ENCODE data around the gene BTG2.

The BTG2 gene

DNA sequence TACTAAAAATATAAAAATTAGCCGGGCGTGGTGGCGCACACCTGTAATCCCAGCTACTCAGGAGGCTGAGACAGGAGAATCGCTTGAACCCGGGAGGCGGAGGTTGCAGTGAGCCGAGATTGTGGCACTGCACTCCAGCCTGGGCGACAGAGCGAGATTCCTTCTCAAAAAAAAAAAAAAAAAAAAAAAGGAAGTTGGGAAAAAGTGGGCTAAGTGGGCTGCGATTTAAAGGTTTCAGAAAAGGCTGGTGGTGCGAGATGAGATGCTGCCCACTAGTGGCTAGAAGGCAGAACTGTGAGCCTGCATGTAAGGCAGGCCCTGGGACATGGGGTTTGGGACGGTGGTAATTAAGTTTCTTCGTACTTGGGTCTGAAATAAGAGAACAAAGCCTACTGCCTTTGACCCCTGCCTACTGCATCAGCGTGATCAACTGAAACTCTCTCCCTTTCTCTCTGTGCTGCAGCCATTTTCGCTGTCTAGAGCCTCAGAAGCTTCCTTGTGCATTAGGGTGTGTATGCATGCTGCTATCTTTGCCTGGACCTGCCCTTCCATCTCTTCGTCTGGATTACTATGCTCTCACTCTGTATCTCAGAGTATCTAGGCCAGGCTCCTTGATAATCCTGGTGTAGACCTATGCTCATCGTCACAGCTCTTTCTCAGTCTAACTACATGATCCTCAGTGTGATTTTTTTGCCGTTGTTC is 33.2 kb downstream of the BTG2 start:
- peak in 1 of 2 donors; percentile 22 for DNase-seq (ENCODE audit: low read depth in 1 of 2, low spot score in 1 of 2)

DNA sequence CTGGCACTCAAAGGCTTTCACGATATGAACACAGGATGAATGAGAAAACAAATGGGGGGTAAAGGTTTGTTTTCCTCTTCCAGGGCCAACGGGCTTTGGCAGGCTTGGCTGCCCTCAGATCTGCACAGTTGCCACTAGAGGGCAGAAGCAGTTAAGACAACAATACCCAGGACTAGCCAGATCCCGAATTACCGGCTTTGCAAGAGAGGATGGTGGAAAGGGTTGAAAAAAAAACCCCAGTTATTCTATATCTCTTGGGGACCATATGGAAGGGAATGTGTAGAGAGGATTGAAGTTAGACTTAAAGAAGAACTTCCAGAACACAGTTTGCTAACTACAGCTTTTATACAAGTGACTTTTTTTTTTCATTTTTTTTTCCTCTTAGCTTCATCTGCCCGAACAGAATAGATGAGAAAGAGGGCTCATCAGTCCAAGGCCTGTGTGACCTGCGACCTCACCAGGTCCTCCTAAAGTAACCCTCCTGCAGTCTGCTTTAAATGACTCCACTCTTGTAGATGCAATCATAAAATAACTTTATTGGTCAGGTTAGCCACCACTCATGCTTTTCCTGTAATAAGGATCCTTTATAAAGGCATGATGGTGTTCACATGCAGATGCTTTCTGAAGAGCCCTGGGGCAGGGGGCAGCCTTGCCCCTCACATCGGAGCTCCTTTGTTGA is 34.9 kb downstream of the BTG2 start:
- peak in 1 of 2 donors; percentile 24 for DNase-seq (ENCODE audit: low read depth in 1 of 2, low spot score in 1 of 2)

DNA sequence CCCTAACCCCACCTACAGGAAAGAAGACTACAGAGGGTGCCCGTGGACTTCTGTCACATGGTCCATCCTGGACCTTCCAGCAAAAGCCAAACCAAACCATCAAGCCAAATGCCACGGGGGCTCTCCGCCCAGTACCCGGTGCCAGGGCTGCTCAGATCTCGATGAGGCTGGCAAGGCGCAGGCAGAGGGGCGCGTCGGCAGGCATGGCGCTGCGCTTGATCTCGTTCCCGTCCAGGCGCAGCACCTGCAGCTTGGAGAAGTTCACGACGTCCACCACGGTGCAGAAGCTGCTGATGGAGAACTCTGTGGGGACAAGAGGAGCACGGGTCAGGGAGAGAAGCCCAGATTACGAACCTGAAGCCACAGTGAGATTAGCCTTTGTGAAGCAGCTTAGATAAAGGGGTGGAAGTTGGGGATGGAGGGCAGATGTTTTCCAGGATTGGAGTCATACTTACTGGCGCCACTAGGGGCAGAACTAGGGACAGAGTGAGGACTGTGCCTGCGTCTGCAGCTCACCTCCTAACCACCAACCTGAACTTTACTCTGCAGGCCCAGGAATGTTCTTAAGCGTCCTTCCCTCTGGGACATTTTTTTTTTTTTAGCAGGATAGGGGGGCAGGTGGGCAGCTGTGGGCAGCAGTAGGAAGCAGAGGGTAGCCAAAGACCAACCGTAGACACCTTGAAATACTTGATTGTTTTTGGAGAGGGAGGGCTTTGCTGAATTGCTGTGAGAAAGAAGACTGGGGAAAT is 37.0 kb downstream of the BTG2 start:
- no peak for DNase-seq (ENCODE audit: low read depth in 1 of 2, low spot score in 1 of 2)

DNA sequence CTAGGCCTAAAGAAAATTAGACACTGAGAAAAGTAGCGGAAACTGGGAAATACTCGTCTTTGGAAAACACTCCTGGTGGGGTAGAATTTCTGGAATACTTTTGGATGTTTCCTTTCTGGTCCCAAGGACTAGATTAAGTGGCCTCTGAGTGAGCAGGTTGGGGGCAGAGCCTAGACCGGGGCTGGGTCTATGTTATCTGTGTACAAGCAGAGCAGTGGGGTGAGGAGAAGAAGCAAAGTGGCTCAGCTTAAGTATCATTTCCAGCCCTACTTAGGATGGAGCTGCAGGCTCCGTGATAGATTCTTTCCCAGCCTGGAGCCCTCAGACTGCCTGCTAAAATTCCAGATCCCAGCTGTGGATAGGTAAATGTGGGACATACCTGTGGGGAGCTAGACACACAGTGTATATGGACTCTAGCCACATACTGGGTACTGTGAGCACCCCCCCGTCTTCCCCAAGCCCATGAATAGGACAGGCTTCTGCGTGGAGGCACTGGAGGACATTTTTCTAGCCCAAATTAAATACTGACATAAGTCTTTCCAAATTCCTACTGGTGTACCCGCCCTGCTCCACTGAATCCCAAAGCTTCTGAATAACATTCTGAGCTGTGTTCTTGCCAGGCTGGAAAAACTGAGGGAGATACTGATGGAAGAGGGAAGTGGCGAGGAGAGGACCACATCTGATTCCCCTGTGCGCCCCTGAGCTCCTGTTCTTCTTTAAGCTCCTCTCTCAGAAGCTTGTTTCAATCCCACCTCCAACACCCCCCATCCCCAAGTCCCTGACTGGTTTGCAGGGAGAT is 38.8 kb downstream of the BTG2 start:
- DNase-seq (ENCODE audit: low read depth in 1 of 2, low spot score in 1 of 2) = no peak

DNA sequence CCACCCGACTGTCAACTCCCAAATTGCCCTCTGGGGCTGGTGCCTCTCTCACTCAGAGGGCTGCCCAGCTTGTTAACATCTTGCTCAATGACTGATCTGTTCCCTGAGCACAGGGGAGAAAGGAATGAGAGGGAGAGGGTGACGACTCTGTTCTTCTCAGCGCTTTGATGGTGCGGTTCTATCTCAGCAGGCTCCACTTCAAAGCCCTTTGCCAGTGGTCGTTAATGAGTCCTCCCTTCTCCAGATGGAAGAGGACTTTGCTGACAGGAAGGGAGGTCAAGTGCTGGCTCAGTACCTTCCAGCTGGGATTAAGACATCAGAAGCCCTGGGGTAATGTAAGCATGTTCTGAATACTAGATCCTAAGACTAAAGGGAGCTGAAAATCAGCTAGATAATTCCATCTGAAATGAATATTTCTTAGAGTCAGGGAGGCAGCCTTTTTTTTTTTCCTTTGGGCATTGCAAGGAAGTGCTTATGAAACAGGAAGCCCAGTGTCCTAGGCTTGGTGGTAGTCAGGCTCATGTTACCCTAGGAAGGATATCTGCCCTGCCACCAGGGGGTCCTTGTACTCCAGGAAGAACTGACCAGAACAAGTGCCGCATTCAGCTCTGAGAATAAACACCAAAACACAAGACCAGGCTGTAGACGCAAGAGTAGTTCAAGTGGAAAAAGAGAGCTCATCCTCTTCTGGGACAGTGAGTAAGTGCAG is 40.9 kb downstream of the BTG2 start:
- no peak for DNase-seq (ENCODE audit: low read depth in 1 of 2, low spot score in 1 of 2)

DNA sequence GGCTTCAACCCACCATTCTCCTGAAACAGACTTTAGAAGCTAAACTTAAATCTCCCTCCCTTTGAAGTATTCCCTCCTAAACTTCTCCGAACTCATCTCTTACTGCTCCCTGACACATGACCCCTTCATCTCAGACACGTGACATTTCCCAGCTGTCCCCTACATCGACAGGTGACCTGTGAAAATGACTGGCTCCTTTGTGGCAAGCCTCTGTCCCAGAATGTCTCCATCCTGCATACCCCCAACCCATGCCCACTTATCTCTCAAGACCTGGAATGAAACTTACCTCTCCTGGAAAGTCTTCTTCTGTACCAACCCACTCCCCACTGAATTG is 41.4 kb downstream of the BTG2 start:
- no peak for DNase-seq (ENCODE audit: low read depth in 1 of 2, low spot score in 1 of 2)

DNA sequence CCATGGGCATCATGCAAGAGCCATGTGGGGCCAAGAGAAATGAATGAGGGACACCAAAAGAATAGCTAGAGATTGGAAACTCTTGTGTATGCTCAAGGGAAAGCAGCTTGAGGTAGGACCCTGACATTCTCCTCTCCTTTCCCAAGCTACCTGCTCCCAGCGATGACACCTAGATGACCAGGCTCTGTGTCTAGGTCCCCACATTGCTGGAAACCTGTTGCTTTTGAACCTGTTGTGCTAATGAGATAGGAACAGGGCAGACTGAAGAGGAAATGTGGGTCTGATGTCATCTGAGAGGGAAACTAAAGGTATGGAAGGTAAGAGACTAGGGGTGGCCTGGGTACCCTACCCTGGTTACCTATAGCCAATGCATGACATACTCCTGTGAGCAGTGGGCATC is 43.8 kb downstream of the BTG2 start:
- DNase-seq (ENCODE audit: low read depth in 1 of 2, low spot score in 1 of 2) = no peak

DNA sequence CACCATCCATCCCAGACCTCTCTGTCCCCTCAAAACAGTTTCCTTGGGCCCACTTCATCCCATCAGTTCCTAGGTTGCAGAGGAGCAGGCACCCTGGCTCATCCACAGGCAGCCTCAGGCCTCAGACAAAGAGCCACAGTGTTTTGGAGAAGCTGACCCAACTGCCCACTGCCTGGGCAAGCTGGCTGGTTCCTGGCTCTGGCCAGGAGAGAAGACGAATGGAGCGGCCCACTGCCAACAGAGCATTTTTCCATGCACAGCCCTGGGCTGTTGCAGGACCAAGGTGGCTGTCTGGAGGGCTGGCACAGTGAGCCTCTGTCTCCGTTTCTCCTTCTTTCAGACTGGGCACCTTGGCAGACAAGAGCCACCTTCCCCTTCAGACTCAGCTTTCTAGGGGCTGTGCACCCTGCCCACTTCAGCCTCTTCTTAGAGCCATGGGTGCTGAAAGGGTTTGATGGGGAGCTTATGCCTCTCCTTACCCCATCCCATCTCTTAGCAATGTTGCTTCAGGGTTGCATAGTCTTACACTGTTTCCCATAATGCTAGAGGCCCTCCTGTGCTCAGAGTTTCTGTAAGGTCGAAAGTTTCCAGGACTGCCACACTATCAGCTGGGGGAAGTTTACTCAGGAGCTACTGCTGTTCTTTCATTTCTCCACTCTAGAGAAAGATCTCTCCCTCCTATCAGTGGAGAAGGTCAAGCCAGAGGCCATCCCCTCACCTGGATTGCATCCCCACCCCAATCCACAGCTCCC is 44.6 kb downstream of the BTG2 start:
- DNase-seq (ENCODE audit: low read depth in 1 of 2, low spot score in 1 of 2) = no peak

DNA sequence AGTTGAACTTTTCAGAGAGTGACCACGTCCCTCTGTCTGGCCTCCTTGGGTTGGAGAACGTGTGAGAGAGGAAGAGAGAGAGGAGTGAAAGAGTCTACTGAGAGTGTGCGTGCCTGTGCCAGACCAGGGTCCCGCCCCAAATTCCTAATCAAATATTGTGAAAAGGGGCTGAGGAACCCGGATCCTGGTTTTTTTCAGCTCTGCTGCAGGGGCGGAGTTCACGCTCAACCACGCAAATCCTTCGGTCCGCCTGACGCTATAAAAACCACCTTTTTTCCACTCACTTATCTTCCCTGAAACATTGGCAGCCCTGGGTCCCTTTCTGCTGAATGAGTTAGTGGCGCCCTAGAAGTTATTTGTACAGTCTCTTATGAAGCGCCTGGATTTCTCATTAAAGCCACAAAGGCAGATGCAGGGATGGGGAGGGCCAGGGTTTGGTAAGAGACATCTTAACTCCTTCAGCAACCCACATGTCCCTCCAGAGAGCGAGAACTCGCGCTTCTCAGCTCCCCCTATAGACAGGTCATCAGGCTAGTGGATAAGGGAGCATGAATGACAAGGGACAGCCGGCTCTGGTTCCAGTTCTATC is 45.8 kb downstream of the BTG2 start, which contains the start of gene FMOD:
FMOD (minus strand) TSS at position 86 of the 589 bp plus-strand sequence. CDS start 2,852 bp downstream, outside the sequence.
- no peak for DNase-seq (ENCODE audit: low read depth in 1 of 2, low spot score in 1 of 2)

DNA sequence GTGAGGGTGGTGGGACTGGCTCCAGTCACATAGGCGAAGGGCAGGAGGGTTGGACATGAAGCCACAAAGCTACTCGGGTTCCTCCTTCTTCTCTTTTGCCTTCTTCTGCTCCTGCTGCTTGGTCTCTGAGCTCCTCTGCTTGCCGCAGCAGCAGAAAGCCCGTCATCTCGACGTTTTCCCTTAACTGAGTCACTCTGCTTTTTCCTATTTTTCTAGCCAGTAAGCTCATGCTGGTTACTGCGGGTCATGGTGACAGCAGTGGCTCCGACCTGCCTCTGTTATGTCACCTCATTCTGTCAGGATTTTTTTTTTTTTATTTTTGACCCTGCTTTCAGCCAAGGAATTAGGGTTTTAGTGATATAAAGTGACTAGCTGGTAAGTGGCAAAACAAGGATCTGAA is 48.2 kb downstream of the BTG2 start:
- no peak for DNase-seq (ENCODE audit: low read depth in 1 of 2, low spot score in 1 of 2)

DNA sequence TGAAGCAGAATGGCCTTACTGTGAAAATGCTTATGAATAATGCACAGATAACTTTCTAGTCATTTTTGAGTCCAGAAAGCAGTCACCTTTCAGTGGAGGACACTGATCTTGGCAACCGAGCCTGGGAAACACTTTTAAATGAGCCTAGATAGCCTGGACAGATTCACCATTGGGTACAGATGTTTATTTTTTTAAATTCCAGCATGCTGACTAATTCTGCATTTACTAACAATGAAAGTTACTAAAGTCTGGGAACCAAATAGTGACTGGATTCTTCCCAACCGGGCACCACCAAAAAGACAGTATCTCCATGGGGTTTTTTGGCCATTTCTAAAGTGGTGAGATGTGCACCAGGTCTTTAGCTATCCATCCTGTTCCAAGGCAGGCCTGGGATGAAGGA is 48.9 kb downstream of the BTG2 start:
- no peak for DNase-seq (ENCODE audit: low read depth in 1 of 2, low spot score in 1 of 2)

DNA sequence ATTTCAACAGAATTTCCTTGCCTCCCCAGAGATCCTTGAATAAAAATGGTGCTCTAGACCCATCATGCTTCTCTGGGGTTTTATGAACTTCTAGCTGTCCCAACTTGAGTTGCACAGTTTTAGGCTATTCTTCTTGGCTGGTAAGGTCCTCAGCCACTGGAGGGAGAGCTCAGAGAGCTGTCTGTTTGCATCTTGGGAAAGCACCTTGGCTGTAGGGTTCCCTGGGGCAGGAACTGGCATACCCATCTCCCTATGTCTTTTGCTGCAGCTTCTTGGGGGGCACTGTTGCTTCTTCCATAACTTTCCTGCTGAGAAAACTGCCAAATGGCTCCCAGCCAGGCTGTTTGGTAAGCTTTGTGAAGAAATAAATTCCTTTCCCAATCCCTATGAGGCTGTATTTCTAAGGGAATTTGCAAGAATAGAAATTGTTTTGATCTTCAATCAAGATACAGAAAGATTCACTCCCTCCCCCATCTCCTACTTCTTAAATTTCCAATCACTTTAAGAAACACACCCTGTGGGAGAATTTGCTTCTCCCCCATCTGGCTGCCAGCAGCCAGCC is 53.8 kb downstream of the BTG2 start:
- no peak for DNase-seq (ENCODE audit: low read depth in 1 of 2, low spot score in 1 of 2)
